Activated T-cell treated with anti-CD3 and anti-CD28 coated beads, Interleukin-2, amount 50 U/mL, for 4 hours (primary cell): ENCODE results near the gene TMEM185A. TPM values are rescaled to one million over a fixed set of nuclear protein-coding genes. Genes with fewer than 3 reads are reported as not detected.
A peak's percentile ranks its signal among the peaks of the same experiment; 100 is the strongest.
"Not testable (repeated sequence)": the region's sequence is repeated elsewhere in the genome, so short reads cannot be mapped to it uniquely, and the experiment has no call there.

Source experiments
- ATAC-seq, 2 donors: fragments of 200-7000 bp; cut with Tn5 transposase; one replicate each; pipeline ENCODE4 v1.10.0; 2021
- DNase-seq: peaks from one replicate; pipeline ENCODE4 v3.0.0-alpha.2; 2020
- H3K27me3 Mint-ChIP-seq: one replicate; pipeline ENCODE4 v1.8.0; 2021; ENCODE audit warnings: low read depth, mixed read lengths
- H3K36me3 Mint-ChIP-seq: one replicate; pipeline ENCODE4 v1.8.0; 2022; ENCODE audit warnings: mixed read lengths; ENCODE audit not compliant: insufficient read depth
- H3K4me1 Mint-ChIP-seq: one replicate; pipeline ENCODE4 v1.8.0; 2021; ENCODE audit warnings: low read depth, mixed read lengths
- H3K4me3 Mint-ChIP-seq: one replicate; pipeline ENCODE4 v1.8.0; 2021; ENCODE audit warnings: mild to moderate bottlenecking, moderate library complexity, mixed read lengths
- H3K9me3 Mint-ChIP-seq: one replicate; pipeline ENCODE4 v1.8.0; 2021; ENCODE audit warnings: mixed read lengths
- total RNA-seq, 3 donors: library from RNA; stranded (reverse); gene quantifications; one replicate each; pipeline ENCODE4 v1.2.1, GENCODE V29; 2021

Gene TMEM185A
- total RNA-seq, result 10 to 100 TPM; 14.7 to 20.0 (median 15.7) TPM

DNA sequence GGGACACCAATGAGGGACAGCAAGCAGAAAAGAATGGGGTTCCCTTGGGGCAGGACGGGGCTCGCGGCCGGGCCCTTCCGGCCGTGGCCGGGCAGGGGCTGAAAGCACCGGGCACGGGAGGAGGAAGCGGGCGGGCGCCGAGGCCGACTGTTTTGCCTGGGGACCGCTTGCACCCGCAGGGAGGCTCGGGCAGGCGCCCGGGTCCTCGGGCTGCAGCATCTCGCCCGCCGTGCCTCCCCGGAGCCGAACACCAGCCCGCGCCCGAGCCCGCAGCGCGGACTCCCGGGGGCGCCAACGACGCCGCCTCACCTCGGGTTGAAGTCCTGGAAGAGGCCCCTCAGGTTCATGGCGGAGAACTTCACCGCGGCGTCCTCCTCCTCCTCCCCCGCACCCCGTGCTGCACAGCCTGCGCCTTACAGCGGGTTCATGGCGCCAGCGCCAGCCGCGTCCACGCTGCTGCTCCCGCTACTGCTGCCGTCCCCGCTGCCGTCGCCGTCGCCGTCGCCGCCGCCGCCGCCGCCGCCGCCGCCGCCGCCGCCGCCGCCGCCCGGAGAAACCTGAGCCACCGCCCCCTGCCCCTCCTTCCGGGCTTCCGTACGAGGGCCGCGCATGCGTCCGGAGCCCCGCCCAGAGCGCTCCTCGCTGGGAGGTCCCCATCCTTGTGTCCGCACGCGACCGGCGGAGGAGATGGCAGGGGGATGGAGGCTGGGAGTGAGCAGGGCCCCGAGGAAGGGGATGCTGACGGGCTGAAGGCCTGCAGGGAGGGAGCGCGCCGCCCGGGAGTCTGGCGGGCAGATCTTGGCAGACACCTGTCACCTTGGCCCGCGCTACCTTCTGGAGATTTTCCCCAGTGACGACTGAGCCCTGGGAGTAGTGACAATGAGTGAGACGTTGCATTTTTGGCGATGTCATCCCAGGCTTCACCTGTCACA is at the start of gene TMEM185A:
TMEM185A (minus strand) TSS at position 559 of the 932 bp plus-strand sequence; CDS start at position 347, 212 bp downstream.
- DNase-seq (peak; percentile 65), ATAC-seq (peak; percentile 87 to 92)
- peak within 1 kb of the TSS; percentile 90 for H3K4me3 Mint-ChIP-seq
- H3K27me3 Mint-ChIP-seq, result no peaks in the 10 kb centered on the region
- peaks cover 38% of the 10 kb centered on the region for H3K4me1 Mint-ChIP-seq
- no peaks in the 10 kb centered on the region for H3K9me3 Mint-ChIP-seq
- no peaks in the 10 kb centered on the region for H3K36me3 Mint-ChIP-seq

GRCh38 chrX:149681182-149681581 is 49.6 kb upstream of the TMEM185A start:
- no peak for ATAC-seq
- no peaks in the 10 kb centered on the region for H3K27me3 Mint-ChIP-seq

DNA sequence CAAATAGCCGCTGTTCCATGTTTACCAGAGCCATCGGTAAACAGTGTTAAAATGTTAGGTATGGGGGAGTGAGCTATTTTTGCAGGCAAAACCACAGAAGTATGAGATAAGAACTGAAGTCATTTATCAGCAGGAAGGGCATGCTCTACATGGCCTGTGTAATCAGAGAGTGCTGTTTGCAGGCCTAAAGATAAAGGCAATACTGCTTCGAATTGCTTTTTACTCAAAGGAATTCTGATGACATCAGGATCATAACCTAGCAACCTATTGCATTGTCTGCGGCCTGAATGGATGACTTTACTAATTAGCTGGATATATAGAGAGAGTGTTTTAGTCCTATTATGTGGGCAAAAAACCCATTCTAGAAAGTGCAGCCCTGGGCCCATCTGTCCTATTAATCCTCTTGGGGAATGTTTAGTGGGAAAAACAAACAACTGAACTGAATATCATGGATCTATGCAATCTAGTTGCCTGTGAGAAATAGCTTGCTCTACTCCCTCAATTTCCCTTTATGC is 47.6 kb upstream of the TMEM185A start:
- not testable (repeated sequence) for DNase-seq, H3K27me3 Mint-ChIP-seq, H3K4me1 Mint-ChIP-seq, ATAC-seq, H3K36me3 Mint-ChIP-seq, H3K4me3 Mint-ChIP-seq, H3K9me3 Mint-ChIP-seq

More at GRCh38 chrX:149681182-149681581, 49.6 kb upstream of the TMEM185A start:
- no peaks in the 10 kb centered on the region for H3K36me3 Mint-ChIP-seq
- no peaks in the 10 kb centered on the region for H3K9me3 Mint-ChIP-seq
- DNase-seq, result no peak
- H3K4me3 Mint-ChIP-seq, result no peak overlapping the region
- no peaks in the 10 kb centered on the region for H3K4me1 Mint-ChIP-seq

DNA sequence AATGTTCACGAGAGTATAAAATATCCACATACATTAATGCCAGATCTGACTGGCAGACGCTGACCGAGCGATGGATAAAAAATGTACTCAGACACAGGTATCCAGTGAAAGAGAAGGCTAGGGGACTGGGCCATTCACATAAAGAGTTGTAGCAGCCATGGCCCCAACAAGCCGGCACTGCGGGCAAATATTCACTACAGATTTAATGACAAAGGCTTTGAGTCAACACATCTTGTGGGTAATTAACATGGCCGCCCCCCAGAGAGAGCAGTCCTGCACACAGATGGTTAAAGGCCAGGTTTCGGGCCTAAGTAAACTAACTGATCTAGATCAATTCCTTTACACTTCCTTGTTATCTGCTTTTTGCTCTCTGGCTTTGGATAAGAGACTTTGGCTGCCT is 44.0 kb upstream of the TMEM185A start:
- H3K9me3 Mint-ChIP-seq, H3K36me3 Mint-ChIP-seq, H3K4me3 Mint-ChIP-seq, H3K4me1 Mint-ChIP-seq, H3K27me3 Mint-ChIP-seq, ATAC-seq, DNase-seq: not testable (repeated sequence)

DNA sequence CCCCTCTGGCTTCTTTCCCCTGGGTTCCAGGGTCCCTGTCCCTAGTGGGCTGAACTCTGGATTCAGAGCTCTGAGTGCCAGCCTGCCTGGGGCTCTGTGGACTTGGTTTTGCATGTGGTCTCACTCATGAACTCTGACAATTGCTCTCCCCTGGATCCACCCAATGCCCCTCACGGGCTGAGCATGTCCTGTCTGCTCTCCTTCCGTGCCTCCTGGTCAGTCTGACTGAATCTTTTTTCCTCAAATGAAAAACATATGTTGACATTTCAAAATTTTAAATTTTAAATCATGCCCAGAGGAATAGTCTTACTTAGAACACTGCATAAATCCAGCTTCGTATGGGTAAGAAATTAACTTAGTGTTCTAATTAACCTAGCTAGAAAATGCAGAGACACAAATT is 43.5 kb upstream of the TMEM185A start:
- H3K9me3 Mint-ChIP-seq, ATAC-seq, H3K4me1 Mint-ChIP-seq, H3K27me3 Mint-ChIP-seq, H3K4me3 Mint-ChIP-seq, DNase-seq, H3K36me3 Mint-ChIP-seq: not testable (repeated sequence)

DNA sequence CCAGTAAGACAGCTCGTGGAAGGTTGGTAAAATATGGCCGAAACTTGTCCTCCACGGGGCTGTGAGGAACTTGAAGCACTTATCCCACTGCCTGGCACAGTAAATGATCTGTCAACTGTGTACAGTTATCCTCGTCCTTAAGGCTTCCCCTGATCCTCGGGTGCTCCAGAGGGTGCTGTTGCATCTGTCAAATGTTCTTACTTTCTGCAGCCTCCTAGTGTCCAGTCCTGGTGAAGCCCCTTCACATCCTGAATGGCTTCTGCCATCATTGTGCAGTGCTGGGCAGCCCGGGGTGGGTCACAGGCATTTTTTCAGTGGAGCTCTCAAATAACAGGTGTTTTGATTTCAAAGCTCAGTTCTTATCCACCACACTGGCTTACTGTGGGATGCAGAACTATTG is 29.0 kb upstream of the TMEM185A start:
- H3K4me3 Mint-ChIP-seq, H3K4me1 Mint-ChIP-seq, H3K27me3 Mint-ChIP-seq, ATAC-seq, H3K9me3 Mint-ChIP-seq, H3K36me3 Mint-ChIP-seq, DNase-seq: not testable (repeated sequence)

DNA sequence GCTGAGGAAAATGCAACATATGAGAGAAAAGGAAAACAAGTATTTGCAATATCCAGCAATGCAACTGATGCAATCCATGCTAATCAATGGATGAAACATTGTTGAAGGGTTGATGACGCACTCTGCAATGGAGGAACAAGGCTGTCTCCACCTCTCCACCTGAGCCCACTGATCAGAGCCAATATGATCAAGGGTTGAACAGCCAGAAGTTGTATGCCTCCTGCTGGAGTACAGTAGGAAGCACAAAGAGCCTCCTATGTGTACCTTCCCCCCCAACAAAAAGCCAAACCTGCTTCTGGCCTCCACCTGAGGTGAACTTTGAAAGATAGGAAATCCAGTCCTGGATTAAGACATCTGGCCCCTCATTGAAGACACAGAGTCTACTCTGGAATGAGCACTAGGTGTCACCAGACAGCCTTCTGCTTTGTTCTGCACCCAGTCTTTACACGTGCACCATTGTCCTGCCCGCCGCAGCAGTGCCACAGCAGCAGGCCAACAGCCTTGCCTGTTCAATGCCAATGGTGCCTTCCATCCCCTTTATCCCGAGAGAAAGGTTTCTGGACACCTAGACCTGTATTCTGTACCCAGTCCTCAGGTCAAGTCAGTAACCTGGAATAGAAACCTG is 24.8 kb upstream of the TMEM185A start:
- H3K9me3 Mint-ChIP-seq, H3K36me3 Mint-ChIP-seq, H3K4me3 Mint-ChIP-seq, H3K27me3 Mint-ChIP-seq, DNase-seq, H3K4me1 Mint-ChIP-seq: not testable (repeated sequence)
- peak in 1 of 2 donors; percentile 38 for ATAC-seq

DNA sequence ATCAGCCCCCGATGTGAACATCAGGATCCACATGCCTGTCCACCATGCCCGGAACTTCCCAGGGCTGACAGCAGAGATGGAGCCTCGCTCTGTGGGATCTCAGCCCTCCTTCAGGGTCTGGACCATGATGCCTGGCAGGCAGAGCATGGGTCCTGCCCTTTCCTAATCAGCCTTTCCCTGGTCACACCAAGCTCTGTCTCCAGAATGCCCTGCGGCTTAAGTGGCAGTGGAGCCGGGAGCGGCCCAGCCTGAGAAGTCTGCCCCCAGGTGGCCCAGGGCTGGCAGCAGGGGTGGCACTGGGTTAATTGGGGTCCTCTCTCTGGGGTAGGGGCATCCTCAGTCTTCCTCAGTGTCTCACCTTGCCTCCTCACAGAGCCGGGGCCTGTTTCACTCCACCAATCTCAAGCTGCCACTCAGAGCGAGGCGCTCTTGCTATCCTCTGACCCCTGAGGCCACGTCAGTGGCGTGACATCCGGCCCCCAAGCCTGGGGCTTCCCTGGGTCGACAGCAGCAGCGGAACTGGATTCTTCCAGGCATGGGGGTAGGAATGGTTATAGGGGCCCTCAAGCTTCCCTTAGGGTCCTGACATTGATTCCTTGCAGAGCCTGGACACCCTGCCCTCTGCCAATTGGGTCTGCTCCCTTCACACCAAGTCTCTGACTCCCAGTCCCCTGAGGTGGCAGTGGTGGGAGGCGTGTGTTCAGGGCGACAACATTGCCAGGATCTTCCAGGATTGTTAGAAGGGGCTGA is 20.8 kb upstream of the TMEM185A start:
- Mint-ChIP-seq H3K4me1 (no peaks in the 10 kb centered on the region), H3K9me3 (no peaks in the 10 kb centered on the region), H3K27me3 (no peaks in the 10 kb centered on the region), H3K4me3 (no peak overlapping the region), H3K36me3 (no peaks in the 10 kb centered on the region)
- no peak for DNase-seq
- ATAC-seq, result no peak

GRCh38 chrX:149650162-149650561 is 18.6 kb upstream of the TMEM185A start:
- Mint-ChIP-seq H3K9me3 (no peaks in the 10 kb centered on the region), H3K4me1 (no peaks in the 10 kb centered on the region), H3K27me3 (peaks cover 7% of the 10 kb centered on the region), H3K36me3 (no peaks in the 10 kb centered on the region), H3K4me3 (no peak overlapping the region)
- no peak for DNase-seq
- no peak for ATAC-seq

GRCh38 chrX:149648932-149649331 is 17.3 kb upstream of the TMEM185A start:
- Mint-ChIP-seq H3K9me3 (no peaks in the 10 kb centered on the region), H3K4me3 (no peak overlapping the region), H3K27me3 (peaks cover 7% of the 10 kb centered on the region), H3K36me3 (no peaks in the 10 kb centered on the region), H3K4me1 (no peaks in the 10 kb centered on the region)
- ATAC-seq (no peak), DNase-seq (no peak)

- Mint-ChIP-seq H3K36me3 (no peaks in the 10 kb centered on the region), H3K4me3 (no peak overlapping the region), H3K9me3 (no peaks in the 10 kb centered on the region), H3K27me3 (peaks cover 7% of the 10 kb centered on the region), H3K4me1 (no peaks in the 10 kb centered on the region)
- ATAC-seq (no peak), DNase-seq (no peak)
These were observed 15.9 kb upstream of the TMEM185A start for GRCh38 chrX:149647505-149647904.

- H3K27me3 Mint-ChIP-seq, result peaks cover 7% of the 10 kb centered on the region
- ATAC-seq (no peak), DNase-seq (no peak)
- no peaks in the 10 kb centered on the region for H3K9me3 Mint-ChIP-seq
- H3K36me3 Mint-ChIP-seq, result no peaks in the 10 kb centered on the region
- no peak overlapping the region for H3K4me3 Mint-ChIP-seq
- peaks cover 3% of the 10 kb centered on the region for H3K4me1 Mint-ChIP-seq
These were observed 11.9 kb upstream of the TMEM185A start for GRCh38 chrX:149643496-149643895.

DNA sequence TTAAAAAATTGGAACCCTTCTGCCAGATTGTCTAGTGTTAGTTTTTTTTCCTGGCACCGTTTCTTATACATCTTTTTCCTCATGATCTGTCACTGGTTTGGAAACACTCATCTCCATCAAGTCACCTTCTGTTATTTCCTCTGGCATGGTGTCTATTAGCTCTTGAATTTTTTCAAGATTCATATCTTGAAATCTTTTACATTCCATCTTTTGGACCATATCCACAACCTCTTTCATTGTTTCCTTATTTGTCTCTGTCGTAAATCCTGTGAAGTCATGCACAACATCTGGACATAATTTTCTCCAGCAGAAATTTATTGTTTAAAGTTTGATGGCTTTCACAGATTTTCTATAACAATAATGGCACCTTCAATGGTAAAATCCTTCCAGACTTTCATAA is 10.2 kb upstream of the TMEM185A start:
- no peaks in the 10 kb centered on the region for H3K9me3 Mint-ChIP-seq
- H3K36me3 Mint-ChIP-seq, result no peaks in the 10 kb centered on the region
- DNase-seq (no peak), ATAC-seq (no peak)
- no peak overlapping the region for H3K4me3 Mint-ChIP-seq
- peaks cover 3% of the 10 kb centered on the region for H3K4me1 Mint-ChIP-seq
- peaks cover 7% of the 10 kb centered on the region for H3K27me3 Mint-ChIP-seq

DNA sequence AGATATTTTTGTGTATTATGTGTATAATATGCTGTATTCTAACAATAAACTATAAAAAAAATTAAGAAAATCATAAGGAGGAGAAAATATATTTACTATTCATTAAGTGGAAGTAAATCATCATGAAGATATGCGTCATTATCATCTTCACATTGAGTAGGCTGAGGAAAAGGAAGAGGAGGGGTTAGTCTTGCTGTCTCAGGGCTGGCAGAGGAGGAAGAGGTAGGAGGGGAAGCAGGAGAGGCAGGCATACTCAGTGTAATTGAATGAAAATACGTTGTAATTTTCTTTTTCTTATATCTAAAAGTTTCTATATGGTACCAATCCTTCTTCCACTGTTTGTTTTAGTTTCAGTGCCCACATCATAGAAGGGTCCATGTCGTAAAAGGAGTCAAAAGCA is 9.8 kb upstream of the TMEM185A start:
- Mint-ChIP-seq H3K4me1 (peaks cover 3% of the 10 kb centered on the region), H3K9me3 (no peaks in the 10 kb centered on the region), H3K4me3 (no peak overlapping the region), H3K36me3 (no peaks in the 10 kb centered on the region), H3K27me3 (peaks cover 6% of the 10 kb centered on the region)
- ATAC-seq, result no peak
- no peak for DNase-seq
